Lung (tissue), 12 donors: ENCODE data around the gene RHEBL1. TPM values are rescaled to one million over a fixed set of nuclear protein-coding genes. Genes with fewer than 3 reads are reported as not detected.

Experiments used
- ATAC-seq: fragments of 200-7000 bp; cut with Tn5 transposase; one replicate; pipeline ENCODE4 v1.9.1; 2020; ENCODE audit warnings: moderate number of reproducible peaks; ENCODE audit not compliant: insufficient read depth, low FRiP score
- DNase-seq, 3 donors: peaks; one replicate each; pipeline ENCODE4 v3.0.0-alpha.2; 2013 to 2017
- H3K27ac ChIP-seq, 2 donors: one replicate each; pipeline ENCODE4 v1.5.1; 2013; ENCODE audit warnings: mild to moderate bottlenecking in 2 of 2, moderate library complexity in 2 of 2, control low read depth in 1 of 2, inconsistent platforms in 1 of 2, low read depth in 1 of 2, low read length in 1 of 2
- H3K27me3 ChIP-seq, 3 donors: one replicate each; pipeline ENCODE4 v1.5.1; 2013; ENCODE audit warnings: low read length in 2 of 3; ENCODE audit not compliant: control insufficient read depth in 3 of 3, insufficient read depth in 3 of 3
- H3K36me3 ChIP-seq, 4 donors: one replicate each; pipeline ENCODE4 v1.5.1; 2013; ENCODE audit warnings: low read length in 4 of 4, mild to moderate bottlenecking in 1 of 4, moderate library complexity in 1 of 4; ENCODE audit not compliant: control insufficient read depth in 4 of 4, insufficient read depth in 4 of 4
- H3K4me1 ChIP-seq, 5 donors: one replicate each; pipeline ENCODE4 v1.5.1; 2013; ENCODE audit warnings: low read length in 5 of 5, mild to moderate bottlenecking in 2 of 5, moderate library complexity in 1 of 5; ENCODE audit not compliant: control insufficient read depth in 5 of 5, insufficient read depth in 5 of 5
- H3K4me3 ChIP-seq: one replicate; pipeline ENCODE4 v1.5.1; 2013; ENCODE audit warnings: mild to moderate bottlenecking, control low read depth, moderate library complexity
- H3K9ac ChIP-seq, 2 donors: one replicate each; pipeline ENCODE4 v1.5.1; 2013; ENCODE audit warnings: low read length in 2 of 2, control low read depth in 1 of 2; ENCODE audit not compliant: insufficient read depth in 1 of 2
- H3K9me3 ChIP-seq, 4 donors: one replicate each; pipeline ENCODE4 v1.5.1; 2013; ENCODE audit warnings: low read length in 3 of 4, mild to moderate bottlenecking in 1 of 4, moderate library complexity in 1 of 4; ENCODE audit not compliant: control insufficient read depth in 4 of 4, insufficient read depth in 3 of 4
- CTCF ChIP-seq: IDR thresholded peaks from 2 replicates; pipeline ENCODE4 v1.5.1; 2012; ENCODE audit warnings: mild to moderate bottlenecking; ENCODE audit errors: control extremely low read depth, extremely low read depth
- WGBS, 2 donors: extraction: QIAGEN DNeasy Blood & Tissue Kit; methylation state at CpG; one replicate each; pipeline ENCODE4 v1.1.7; 2013; 5-methylcytosine and 5-hydroxymethylcytosine counted together
- polyA plus RNA-seq, 2 donors: library from polyadenylated mRNA; stranded (reverse); fragments of 200-250 nt; gene quantifications; one replicate each; pipeline ENCODE4 v1.2.1, GENCODE V29; 2013
- total RNA-seq, 2 donors: library from RNA; depleted of rRNA in 1 of 2; stranded (reverse); fragments of >200 nt in 1 of 2; gene quantifications; one replicate each; pipeline ENCODE4 v1.2.1, GENCODE V29; 2014 to 2021
- donor health status: control.
- donor health status: control.
- donor health status: Bipolar disorder and iron deficiency.
- donor health status: healthy.
- donor health status: DM: yes; HTN: yes; CAD: no.

Gene RHEBL1
- total and polyA plus RNA-seq, 4 donors = 0.51 to 2.6 (median 2.1) TPM

GRCh38 chr12:49109641-49110463 lies 40.1 kb upstream of the RHEBL1 start:
- H3K4me1 ChIP-seq = peaks cover 0 to 26% (median 8%) of the 10 kb centered on the region in 5 donors
- no peaks in the 10 kb centered on the region for H3K27me3 ChIP-seq
- H3K9ac ChIP-seq = peak overlapping the region; percentile 94 to 95
- H3K4me3 ChIP-seq = peak overlapping the region; percentile 56
- H3K9me3 ChIP-seq = no peaks in the 10 kb centered on the region
- H3K36me3 ChIP-seq = peaks cover 0 to 9% (median 8%) of the 10 kb centered on the region in 4 donors
- ATAC-seq = no peak
- no peak for TF ChIP-seq CTCF
- WGBS, 2 donors = 3 to 5% methylated on average over 32 to 33 of the region's 33 CpGs
- peak; percentile 68 to 81 (median 71) for DNase-seq
- H3K27ac ChIP-seq = peak overlapping the region; percentile 86 to 96

- H3K36me3 ChIP-seq = peaks cover 0 to 14% (median 12%) of the 10 kb centered on the region in 4 donors
- H3K4me3 ChIP-seq = no peak overlapping the region
- ATAC-seq (no peak), DNase-seq (no peak)
- H3K27me3 ChIP-seq = no peaks in the 10 kb centered on the region
- TF ChIP-seq CTCF = no peak
- peaks cover 0 to 26% (median 8%) of the 10 kb centered on the region in 5 donors for H3K4me1 ChIP-seq
- peak overlapping the region; percentile 77 to 83 for H3K27ac ChIP-seq
- no peaks in the 10 kb centered on the region for H3K9me3 ChIP-seq
- peak overlapping the region in 1 of 2 donors; percentile 95 for H3K9ac ChIP-seq
- WGBS, 2 donors = 17 to 24% methylated on average over 4 of the region's 4 CpGs
Observed at GRCh38 chr12:49108958-49109404, 39.2 kb upstream of the RHEBL1 start.

- Histone ChIP-seq H3K4me3 (no peak overlapping the region), H3K9me3 (no peaks in the 10 kb centered on the region), H3K36me3 (peaks cover 23 to 44% (median 37%) of the 10 kb centered on the region in 4 donors), H3K9ac (no peak overlapping the region), H3K27me3 (no peaks in the 10 kb centered on the region), H3K4me1 (peaks cover 0 to 29% (median 8%) of the 10 kb centered on the region in 5 donors), H3K27ac (peak overlapping the region in 1 of 2 donors; percentile 15)
- no peak for DNase-seq
- 71 to 74% methylated on average over 9 of the region's 9 CpGs for WGBS, 2 donors
- ATAC-seq = no peak
- no peak for TF ChIP-seq CTCF
Observed at GRCh38 chr12:49105504-49106084, 35.8 kb upstream of the RHEBL1 start.
